ENCODE data around the gene ATP6V0D1. TPM values are rescaled to one million over a fixed set of nuclear protein-coding genes. Genes with fewer than 3 reads are reported as not detected.

Gene ATP6V0D1
- 100 to 1,000 TPM; 103 to 131 (median 119) TPM for total RNA-seq

DNA sequence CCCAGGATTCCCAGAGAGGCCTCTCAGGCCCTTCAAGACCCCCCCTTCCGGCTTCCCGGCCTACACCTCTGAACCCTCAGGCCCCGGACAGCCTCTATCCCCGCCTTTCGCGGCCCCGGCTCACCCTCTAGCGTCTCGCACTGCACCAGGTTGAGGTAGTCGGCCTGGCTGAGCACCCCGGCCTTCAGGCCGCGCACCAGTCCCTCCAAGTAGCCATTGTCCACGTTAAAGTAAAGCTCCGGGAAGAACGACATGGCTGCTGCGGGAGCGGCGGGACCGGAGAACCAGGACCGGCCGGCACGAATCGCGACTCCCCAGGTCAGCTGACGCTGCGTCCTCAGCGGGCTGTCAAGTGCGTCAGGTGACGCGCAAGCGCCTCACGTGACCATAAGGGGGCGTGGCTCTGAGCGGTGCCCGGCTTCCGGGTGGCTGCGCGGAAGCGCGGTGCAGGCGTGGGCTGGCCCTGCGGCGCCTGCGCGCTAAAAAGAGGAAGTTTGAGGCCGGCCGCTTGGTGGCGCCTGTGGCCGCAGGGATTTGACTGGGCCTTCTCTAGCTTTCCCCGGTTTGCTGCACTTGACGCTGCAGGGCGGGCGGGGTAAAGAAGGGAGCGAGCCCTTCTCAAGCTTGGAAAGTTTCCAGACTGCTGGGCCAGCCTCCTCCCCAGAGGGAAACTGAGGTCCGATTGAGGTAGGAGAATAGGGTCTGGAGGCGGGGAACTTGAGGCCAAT is at the start of gene ATP6V0D1:
TSS of gene ATP6V0D1 (minus strand) at position 325 of the 728 bp plus-strand sequence. CDS start at position 254, 71 bp downstream.
- Histone ChIP-seq H3K4me3 (peak within 1 kb of the TSS; percentile 85 to 97 (median 90)), H3K36me3 (peaks cover 0 to 17% (median 16%) of the 10 kb centered on the region in 4 donors), H3K27ac (replicated peaks in 1 of 4) (peak within 1 kb of the TSS; percentile 92 to 97 (median 95)), H3K4me1 (peaks cover 38 to 65% (median 61%) of the 10 kb centered on the region in 4 donors), H3K9me3 (no peaks in the 10 kb centered on the region), H3K27me3 (no peaks in the 10 kb centered on the region)
- DNase-seq (ENCODE audit: extremely low spot score): peak; percentile 100
- under 1% methylated on average over 19 of the region's 57 CpGs for WGBS
- intact Hi-C loops (cut with DNase I): loop anchor here (5.0 kb wide), 1 partner anchor 36 kb away; no protein-coding TSS in a partner anchor
- TF ChIP-seq POLR2AphosphoS5 (IDR thresholded peaks at IDR 0.05) (peak; percentile 96 to 99), EP300 (IDR thresholded peaks at IDR 0.05) (no peak), POLR2A (IDR thresholded peaks at IDR 0.05; ENCODE audit: low read depth) (peak; percentile 57)
- TF ChIP-seq, protein P1, sequence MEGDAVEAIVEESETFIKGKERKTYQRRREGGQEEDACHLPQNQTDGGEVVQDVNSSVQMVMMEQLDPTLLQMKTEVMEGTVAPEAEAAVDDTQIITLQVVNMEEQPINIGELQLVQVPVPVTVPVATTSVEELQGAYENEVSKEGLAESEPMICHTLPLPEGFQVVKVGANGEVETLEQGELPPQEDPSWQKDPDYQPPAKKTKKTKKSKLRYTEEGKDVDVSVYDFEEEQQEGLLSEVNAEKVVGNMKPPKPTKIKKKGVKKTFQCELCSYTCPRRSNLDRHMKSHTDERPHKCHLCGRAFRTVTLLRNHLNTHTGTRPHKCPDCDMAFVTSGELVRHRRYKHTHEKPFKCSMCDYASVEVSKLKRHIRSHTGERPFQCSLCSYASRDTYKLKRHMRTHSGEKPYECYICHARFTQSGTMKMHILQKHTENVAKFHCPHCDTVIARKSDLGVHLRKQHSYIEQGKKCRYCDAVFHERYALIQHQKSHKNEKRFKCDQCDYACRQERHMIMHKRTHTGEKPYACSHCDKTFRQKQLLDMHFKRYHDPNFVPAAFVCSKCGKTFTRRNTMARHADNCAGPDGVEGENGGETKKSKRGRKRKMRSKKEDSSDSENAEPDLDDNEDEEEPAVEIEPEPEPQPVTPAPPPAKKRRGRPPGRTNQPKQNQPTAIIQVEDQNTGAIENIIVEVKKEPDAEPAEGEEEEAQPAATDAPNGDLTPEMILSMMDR (IDR thresholded peaks at IDR 0.05): peak; percentile 90 to 96 (median 92)

DNA sequence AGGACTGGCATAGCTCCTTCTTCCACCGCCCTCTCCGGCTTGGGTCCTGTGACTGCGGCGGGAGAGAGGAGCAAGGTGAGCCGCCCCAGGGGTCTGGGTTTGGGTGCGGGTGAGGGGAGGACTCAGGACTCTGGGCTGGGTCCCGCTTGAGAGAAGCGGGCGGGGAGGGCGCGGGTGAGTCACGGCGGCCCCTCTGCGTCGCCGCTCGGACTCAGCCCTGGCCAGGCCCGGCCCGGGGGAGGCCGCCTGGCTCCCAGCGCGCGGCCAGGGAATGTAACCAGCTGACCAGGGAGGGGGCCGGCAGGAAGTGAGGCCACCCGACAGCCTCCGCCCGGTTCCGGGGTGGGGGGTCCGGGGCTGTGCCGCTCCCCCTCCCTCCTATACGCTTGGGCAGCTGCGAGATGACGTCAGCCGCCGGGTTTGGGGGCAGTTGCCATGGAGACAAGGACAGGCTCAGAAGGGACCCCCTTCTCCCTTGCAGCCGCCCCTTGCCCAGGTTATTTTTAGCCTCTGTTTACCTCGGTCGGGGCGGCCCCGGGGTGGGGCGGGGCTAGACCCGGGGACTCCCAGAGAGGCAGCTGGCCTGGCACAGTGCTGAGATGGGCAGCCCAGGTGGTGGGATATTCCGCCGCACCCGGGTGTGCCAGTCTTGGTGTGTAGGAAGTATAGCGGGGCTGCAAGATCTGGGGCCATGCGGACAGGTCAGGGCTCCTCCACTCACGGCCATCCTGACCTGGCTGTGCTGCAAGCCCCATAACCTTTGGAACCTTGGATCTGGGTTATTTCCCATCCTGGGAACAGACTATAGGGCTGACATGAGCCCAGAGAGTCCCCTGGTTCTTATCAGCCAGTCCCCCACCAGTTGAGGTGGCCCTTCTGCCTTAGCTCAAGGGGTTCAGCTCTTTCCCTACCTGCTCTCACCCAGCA is 49.3 kb upstream of the ATP6V0D1 start:
- H3K27me3 ChIP-seq: no peaks in the 10 kb centered on the region
- no peaks in the 10 kb centered on the region for H3K36me3 ChIP-seq
- H3K27ac ChIP-seq (replicated peaks in 1 of 4): peak overlapping the region; percentile 86 to 95 (median 93)
- no peak for DNase-seq (ENCODE audit: extremely low spot score)
- no peaks in the 10 kb centered on the region for H3K9me3 ChIP-seq
- WGBS: 4% methylated on average over 13 of the region's 48 CpGs
- intact Hi-C loops (cut with DNase I): no loop called here
- TF ChIP-seq, protein P1 (IDR thresholded peaks at IDR 0.05): no peak
- TF ChIP-seq POLR2AphosphoS5 (IDR thresholded peaks at IDR 0.05) (peak; percentile 87 to 94), POLR2A (IDR thresholded peaks at IDR 0.05; ENCODE audit: low read depth) (peak; percentile 62)
- H3K4me3 ChIP-seq: peak overlapping the region; percentile 75 to 95 (median 88)
- H3K4me1 ChIP-seq: peaks cover 44 to 57% (median 48%) of the 10 kb centered on the region in 4 donors

DNA sequence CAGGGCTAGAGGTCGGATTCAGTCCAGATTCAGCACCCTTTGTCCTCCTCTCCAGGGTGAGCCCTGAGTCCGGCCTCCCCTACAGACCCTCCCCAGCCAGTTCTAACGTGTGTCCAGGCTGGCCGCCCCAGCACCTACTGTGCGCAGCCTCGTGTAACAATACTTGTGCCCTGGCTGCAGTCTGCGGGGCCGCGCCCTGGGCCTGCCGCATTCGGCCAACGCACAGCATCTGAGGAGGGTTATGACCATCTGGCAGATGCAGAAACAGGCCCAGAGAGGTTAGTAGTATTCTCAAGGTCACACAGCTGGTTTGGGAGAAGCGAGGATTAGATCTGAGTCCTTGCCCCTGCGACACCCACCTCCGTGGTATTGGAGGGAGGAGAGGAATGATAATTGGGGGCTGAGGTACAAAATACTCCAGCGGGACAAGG is 48.6 kb upstream of the ATP6V0D1 start:
- H3K27ac ChIP-seq (replicated peaks in 1 of 4): peak overlapping the region; percentile 86 to 95 (median 93)
- no peaks in the 10 kb centered on the region for H3K36me3 ChIP-seq
- H3K4me3 ChIP-seq: peak overlapping the region; percentile 75 to 95 (median 88)
- WGBS: 3% methylated on average over 16 of the region's 16 CpGs
- no peaks in the 10 kb centered on the region for H3K9me3 ChIP-seq
- intact Hi-C loops (cut with DNase I): loop anchor here (2.0 kb wide), 1 partner anchor 33 kb away; the partner anchor contains the start of gene CTCF
- no peaks in the 10 kb centered on the region for H3K27me3 ChIP-seq
- TF ChIP-seq EP300 (IDR thresholded peaks at IDR 0.05): no peak
- TF ChIP-seq, protein P1 (IDR thresholded peaks at IDR 0.05): peak in 1 of 3 experiments; percentile 3
- peaks cover 42 to 53% (median 46%) of the 10 kb centered on the region in 4 donors for H3K4me1 ChIP-seq
- no peak for DNase-seq (ENCODE audit: extremely low spot score)

DNA sequence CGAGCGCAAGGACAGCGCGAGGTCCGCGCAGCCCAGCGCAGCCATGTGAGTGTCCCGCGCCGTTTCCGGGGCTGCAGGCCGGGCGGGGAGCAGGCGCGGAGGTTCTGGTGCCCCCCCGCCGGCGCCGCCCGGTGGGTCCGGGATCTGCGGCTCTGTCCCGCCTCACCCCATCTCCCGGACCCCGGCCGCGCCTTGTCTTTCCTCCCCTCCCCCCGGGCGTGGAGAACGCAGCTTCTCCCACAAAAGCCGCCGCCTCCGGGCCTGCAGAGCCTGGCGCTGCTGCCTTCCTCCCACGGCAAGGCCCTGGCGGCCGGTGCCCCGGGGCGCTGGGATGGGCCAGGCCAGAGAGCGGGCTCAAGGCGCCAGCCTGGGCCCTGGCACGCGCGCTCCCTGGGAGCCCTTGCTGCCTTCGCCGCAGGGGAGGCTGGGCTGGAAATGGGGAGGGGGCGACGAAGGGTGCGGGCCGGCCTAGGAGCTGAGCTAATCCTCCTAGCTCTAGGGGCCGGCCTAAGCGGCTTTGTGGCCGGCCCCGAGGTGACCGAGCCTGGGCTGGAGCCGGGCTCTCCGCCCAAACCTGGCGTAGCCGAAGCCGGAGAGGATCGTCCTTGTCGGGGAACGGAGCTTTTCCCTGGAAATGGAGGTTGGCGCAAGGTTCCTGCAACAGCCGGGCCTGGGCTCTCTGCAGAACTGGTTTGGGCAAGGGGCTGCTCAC is 48.1 kb upstream of the ATP6V0D1 start:
- WGBS: 0% methylated on average over 29 of the region's 65 CpGs
- intact Hi-C loops (cut with DNase I): loop anchor here (2.0 kb wide), 1 partner anchor 34 kb away; the partner anchor contains the start of gene CTCF
- no peaks in the 10 kb centered on the region for H3K27me3 ChIP-seq

More for the DNA sequence above, 48.1 kb upstream of the ATP6V0D1 start:
- no peaks in the 10 kb centered on the region for H3K9me3 ChIP-seq
- TF ChIP-seq POLR2AphosphoS5 (IDR thresholded peaks at IDR 0.05) (peak in 1 of 2 donors; percentile 68), POLR2A (IDR thresholded peaks at IDR 0.05; ENCODE audit: low read depth) (peak; percentile 44), EP300 (IDR thresholded peaks at IDR 0.05) (no peak)
- no peaks in the 10 kb centered on the region for H3K36me3 ChIP-seq
- H3K4me1 ChIP-seq: peaks cover 39 to 49% (median 44%) of the 10 kb centered on the region in 4 donors
- no peak for DNase-seq (ENCODE audit: extremely low spot score)
- H3K4me3 ChIP-seq: peak overlapping the region; percentile 75 to 95 (median 88)
- H3K27ac ChIP-seq (replicated peaks in 1 of 4): peak overlapping the region; percentile 86 to 95 (median 93)
